MM.1S (cell line): ENCODE data around the gene ATP13A4.
A peak's percentile ranks its signal among the peaks of the same experiment; 100 is the strongest.

Source experiments
- DNase-seq: peaks from one replicate; pipeline ENCODE4 v3.0.0-alpha.2; 2015
- H2AFZ ChIP-seq: fragments of 300-600 bp; sonication (generic); 2 replicates; pipeline ENCODE4 v1.6.0; 2016; ENCODE audit warnings: antibody characterized with exemption, low read length
- H3F3A ChIP-seq: fragments of 300-600 bp; sonication (generic); 2 replicates; pipeline ENCODE4 v1.6.1; 2016; ENCODE audit warnings: mild to moderate bottlenecking, antibody characterized with exemption, low read length, moderate library complexity, mixed read lengths; ENCODE audit not compliant: insufficient read depth
- H3K27ac ChIP-seq: fragments of 300-600 bp; sonication (generic); 2 replicates; pipeline ENCODE4 v1.5.1; 2016; ENCODE audit warnings: mild to moderate bottlenecking, low read length
- H3K27me3 ChIP-seq: fragments of 300-600 bp; sonication (generic); replicated peaks from 2 replicates; pipeline ENCODE4 v1.6.0; 2016; ENCODE audit warnings: low read length; ENCODE audit not compliant: insufficient read depth
- H3K36me3 ChIP-seq: fragments of 300-600 bp; sonication (generic); replicated peaks from 2 replicates; pipeline ENCODE4 v1.6.1; 2016; ENCODE audit warnings: mild to moderate bottlenecking, low read length, mixed read lengths; ENCODE audit not compliant: insufficient read depth
- H3K4me1 ChIP-seq: fragments of 300-600 bp; sonication (generic); 2 replicates; pipeline ENCODE4 v1.6.1; 2016; ENCODE audit warnings: low read length, mixed read lengths
- H3K4me2 ChIP-seq: fragments of 300-600 bp; sonication (generic); 2 replicates; pipeline ENCODE4 v1.6.0; 2016; ENCODE audit warnings: low read depth, low read length
- H3K4me3 ChIP-seq: fragments of 300-600 bp; sonication (generic); 2 replicates; pipeline ENCODE4 v1.5.1; 2016; ENCODE audit warnings: low read length, mixed read lengths
- H3K79me2 ChIP-seq: fragments of 300-600 bp; sonication (generic); 2 replicates; pipeline ENCODE4 v1.6.1; 2016; ENCODE audit warnings: mixed run types, low read length, mixed read lengths
- H3K9ac ChIP-seq: fragments of 300-600 bp; sonication (generic); 2 replicates; pipeline ENCODE4 v1.6.1; 2016; ENCODE audit warnings: low read length, mixed read lengths
- H3K9me2 ChIP-seq: fragments of 300-600 bp; sonication (generic); replicated peaks from 2 replicates; pipeline ENCODE4 v1.6.1; 2016; ENCODE audit warnings: mild to moderate bottlenecking, low read length, mixed read lengths; ENCODE audit not compliant: insufficient read depth
- H3K9me3 ChIP-seq: fragments of 300-600 bp; sonication (generic); replicated peaks from 2 replicates; pipeline ENCODE4 v1.6.1; 2016; ENCODE audit warnings: mild to moderate bottlenecking, low read length, mixed read lengths; ENCODE audit not compliant: insufficient read depth
- H4K20me1 ChIP-seq: fragments of 300-600 bp; sonication (generic); 2 replicates; pipeline ENCODE4 v1.6.1; 2016; ENCODE audit warnings: mild to moderate bottlenecking, low read length, moderate library complexity, mixed read lengths; ENCODE audit not compliant: insufficient read depth
- CTCF ChIP-seq: fragments of 300-600 bp; sonication (generic); IDR thresholded peaks from 2 replicates; pipeline ENCODE4 v1.5.1; 2016; ENCODE audit warnings: antibody characterized with exemption, low read length, mixed read lengths
- EZH2 ChIP-seq: fragments of 300-600 bp; sonication (generic); optimal IDR thresholded peaks from 2 replicates; pipeline ENCODE3; 2017; ENCODE audit warnings: low read depth, mild to moderate bottlenecking, antibody characterized with exemption, low read length, mixed read lengths
- EZH2phosphoT487 ChIP-seq: fragments of 300-600 bp; sonication (generic); IDR thresholded peaks from 2 replicates; pipeline ENCODE4 v1.6.1; 2018; ENCODE audit warnings: antibody characterized with exemption, low read length

Gene ATP13A4

GRCh38 chr3:193564012-193564411, 9.3 kb upstream of the ATP13A4 start:
- TF ChIP-seq EZH2 (no peak), CTCF (peak; percentile 33; the same call in 1 of the 2 replicates)
- Histone ChIP-seq H3K9me2 (no peaks in the 10 kb centered on the region), H3K9ac (no peak overlapping the region), H3K4me3 (no peak overlapping the region), H3K4me2 (no peak overlapping the region), H3K27me3 (no peaks in the 10 kb centered on the region), H3K79me2 (no peaks in the 10 kb centered on the region), H4K20me1 (no peaks in the 10 kb centered on the region), H3K9me3 (no peaks in the 10 kb centered on the region), H2AFZ (no peak overlapping the region), H3K4me1 (no peaks in the 10 kb centered on the region), H3K36me3 (no peaks in the 10 kb centered on the region), H3F3A (no peaks in the 10 kb centered on the region), H3K27ac (no peak overlapping the region)
- DNase-seq = peak; percentile 25

DNA sequence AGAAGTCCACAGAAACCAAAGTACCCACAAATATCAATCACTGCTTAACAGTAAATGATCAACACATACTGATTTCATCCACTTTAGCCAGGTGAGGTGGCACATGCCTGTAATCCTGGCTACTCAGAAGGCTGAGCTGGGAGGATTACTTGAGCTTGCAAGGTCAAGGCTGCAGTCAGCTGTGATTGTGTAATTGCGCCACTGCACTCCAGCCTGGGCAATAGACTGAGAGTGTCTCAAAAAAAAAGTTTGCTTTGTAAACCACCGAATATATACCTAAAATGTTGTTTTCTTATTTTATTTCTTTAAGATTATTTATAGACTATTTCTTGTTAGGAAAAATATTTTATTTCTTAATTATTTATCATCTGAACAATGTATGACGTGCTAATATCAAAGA, 8.7 kb upstream of the ATP13A4 start:
- no peaks in the 10 kb centered on the region for H3K9me2 ChIP-seq
- no peaks in the 10 kb centered on the region for H3K9me3 ChIP-seq
- H3K27me3 ChIP-seq = no peaks in the 10 kb centered on the region
- no peak overlapping the region for H3K4me3 ChIP-seq
- no peak overlapping the region for H3K4me2 ChIP-seq
- H4K20me1 ChIP-seq = no peaks in the 10 kb centered on the region
- no peak for DNase-seq
- no peak overlapping the region for H3K9ac ChIP-seq
- no peaks in the 10 kb centered on the region for H3K79me2 ChIP-seq
- no peaks in the 10 kb centered on the region for H3K36me3 ChIP-seq
- no peaks in the 10 kb centered on the region for H3F3A ChIP-seq
- TF ChIP-seq CTCF (no peak), EZH2 (no peak), EZH2phosphoT487 (no peak)
- no peaks in the 10 kb centered on the region for H3K4me1 ChIP-seq
- no peak overlapping the region for H2AFZ ChIP-seq
- no peak overlapping the region for H3K27ac ChIP-seq

GRCh38 chr3:193560870-193561269, 6.2 kb upstream of the ATP13A4 start:
- H3K9ac ChIP-seq = no peak overlapping the region
- H3K79me2 ChIP-seq = no peaks in the 10 kb centered on the region
- no peaks in the 10 kb centered on the region for H3F3A ChIP-seq
- H3K27ac ChIP-seq = no peak overlapping the region
- TF ChIP-seq CTCF (no peak), EZH2 (no peak), EZH2phosphoT487 (no peak)
- no peaks in the 10 kb centered on the region for H3K27me3 ChIP-seq
- no peaks in the 10 kb centered on the region for H3K36me3 ChIP-seq
- H3K4me2 ChIP-seq = no peak overlapping the region
- DNase-seq = no peak
- no peaks in the 10 kb centered on the region for H3K9me3 ChIP-seq
- H2AFZ ChIP-seq = no peak overlapping the region
- H3K9me2 ChIP-seq = no peaks in the 10 kb centered on the region
- H4K20me1 ChIP-seq = no peaks in the 10 kb centered on the region
- no peak overlapping the region for H3K4me3 ChIP-seq
- no peaks in the 10 kb centered on the region for H3K4me1 ChIP-seq
